IPS-20b (cell line): Measurements from ENCODE around the gene TMPRSS5.

Source experiments
- H3K27ac ChIP-seq: one replicate; pipeline ENCODE4 v1.5.1; 2013; ENCODE audit warnings: low read length
- H3K27me3 ChIP-seq: 2 replicates; pipeline ENCODE4 v1.6.1; 2013; ENCODE audit warnings: mild to moderate bottlenecking, low read length, inconsistent platforms; ENCODE audit not compliant: insufficient read depth
- H3K36me3 ChIP-seq: 2 replicates; pipeline ENCODE4 v1.6.1; 2013; ENCODE audit warnings: low read depth, mild to moderate bottlenecking, inconsistent platforms, low read length, moderate library complexity; ENCODE audit not compliant: insufficient read depth
- H3K4me1 ChIP-seq: 2 replicates; pipeline ENCODE4 v1.6.1; 2013; ENCODE audit warnings: mild to moderate bottlenecking, control low read depth, inconsistent platforms, low read length, moderate library complexity; ENCODE audit not compliant: insufficient read depth
- H3K4me3 ChIP-seq: 2 replicates; pipeline ENCODE4 v1.5.1; 2013; ENCODE audit warnings: mild to moderate bottlenecking, low read length, inconsistent platforms
- H3K9ac ChIP-seq: 2 replicates; pipeline ENCODE4 v1.6.1; 2013; ENCODE audit warnings: low read depth, mild to moderate bottlenecking, inconsistent platforms, low read length, moderate library complexity
- H3K9me3 ChIP-seq: 2 replicates; pipeline ENCODE4 v1.6.1; 2013; ENCODE audit warnings: mild to moderate bottlenecking, low read depth, low read length, inconsistent platforms; ENCODE audit not compliant: insufficient read depth

The TMPRSS5 gene

GRCh38 chr11:113642090-113642489, 64.0 kb downstream of the TMPRSS5 start:
- H3K4me3 ChIP-seq = no peak overlapping the region
- H3K27me3 ChIP-seq = no peaks in the 10 kb centered on the region
- no peak overlapping the region for H3K27ac ChIP-seq
- no peaks in the 10 kb centered on the region for H3K9me3 ChIP-seq
- no peaks in the 10 kb centered on the region for H3K36me3 ChIP-seq
- H3K4me1 ChIP-seq = no peaks in the 10 kb centered on the region
- H3K9ac ChIP-seq = no peak overlapping the region

- no peak overlapping the region for H3K27ac ChIP-seq
- no peaks in the 10 kb centered on the region for H3K36me3 ChIP-seq
- H3K27me3 ChIP-seq = no peaks in the 10 kb centered on the region
- H3K9me3 ChIP-seq = no peaks in the 10 kb centered on the region
- H3K4me3 ChIP-seq = no peak overlapping the region
- no peaks in the 10 kb centered on the region for H3K4me1 ChIP-seq
- H3K9ac ChIP-seq = no peak overlapping the region; the same call in 1 of the 2 replicates
Observed at GRCh38 chr11:113638376-113638775, 67.7 kb downstream of the TMPRSS5 start.

- no peak overlapping the region for H3K27ac ChIP-seq
- no peak overlapping the region for H3K9ac ChIP-seq
- no peaks in the 10 kb centered on the region; the same call in 1 of the 2 replicates for H3K27me3 ChIP-seq
- no peaks in the 10 kb centered on the region for H3K36me3 ChIP-seq
- H3K4me3 ChIP-seq = no peak overlapping the region
- H3K4me1 ChIP-seq = no peaks in the 10 kb centered on the region
- no peaks in the 10 kb centered on the region for H3K9me3 ChIP-seq
Observed at GRCh38 chr11:113637636-113638035, 68.5 kb downstream of the TMPRSS5 start.
